GM18519 (cell line): ENCODE measurements around the gene AGAP6.
"Not testable (repeated sequence)": the region's sequence is repeated elsewhere in the genome, so short reads cannot be mapped to it uniquely, and the experiment has no call there.

Source experiments
- ATAC-seq: cut with Tn5 transposase; IDR thresholded peaks from one replicate; pipeline ENCODE4 v1.9.1; 2021; ENCODE audit warnings: mild to moderate bottlenecking, moderate library complexity; ENCODE audit not compliant: unreplicated experiment, low FRiP score

AGAP6 gene

DNA sequence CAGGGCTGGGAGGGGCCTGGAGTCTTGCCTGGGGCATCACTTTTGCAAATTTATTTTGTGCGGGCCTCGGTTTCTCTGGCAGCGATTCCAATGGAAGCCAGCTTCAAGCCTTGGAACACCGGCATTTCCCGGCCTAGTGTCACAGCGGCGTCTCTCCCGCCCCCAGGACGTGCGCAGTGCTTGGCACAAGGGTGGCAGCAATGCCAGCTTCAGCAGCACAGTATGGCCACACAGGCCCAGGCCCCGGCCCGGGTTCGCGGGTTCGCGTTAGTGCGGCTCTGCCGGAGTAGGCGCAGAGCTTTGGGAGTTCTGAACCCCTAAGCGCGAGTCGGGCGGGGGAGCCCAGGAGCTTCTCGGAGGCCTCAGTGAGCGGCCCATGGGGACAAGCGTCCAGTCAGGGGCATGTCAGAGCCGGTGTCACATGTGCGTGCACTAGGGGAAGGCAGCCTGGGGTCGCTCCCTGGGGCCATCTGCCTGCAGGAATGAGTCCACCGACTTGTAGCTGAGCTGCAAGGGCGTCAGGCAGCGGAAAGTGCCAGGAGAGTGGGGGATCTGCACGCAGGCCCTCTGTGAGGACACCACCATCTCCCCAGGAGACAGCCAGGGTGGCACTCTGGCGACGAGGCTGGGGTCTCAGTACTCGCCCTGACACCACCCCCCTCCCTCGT is 36.6 kb downstream of the AGAP6 start:
- ATAC-seq, result not testable (repeated sequence)

DNA sequence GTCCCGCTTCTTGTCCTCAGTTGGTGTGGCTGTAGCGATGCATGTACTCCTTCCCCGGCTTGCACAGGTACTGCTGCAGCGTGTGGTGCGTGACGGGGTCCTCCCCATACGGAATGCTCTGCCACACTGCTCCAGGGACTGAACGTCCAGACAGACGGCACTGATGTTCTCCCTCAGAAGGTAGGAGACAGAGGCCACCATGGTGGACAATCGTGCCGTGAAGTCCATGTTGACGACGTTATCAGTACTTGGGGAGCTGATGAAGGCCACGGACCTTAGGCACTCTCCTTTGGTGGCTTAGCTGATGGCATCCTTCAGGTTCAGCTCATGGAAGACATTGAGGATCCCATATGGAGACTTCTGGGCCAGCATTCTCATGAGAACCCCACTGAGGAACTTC is 37.4 kb downstream of the AGAP6 start:
- ATAC-seq, result no peak

DNA sequence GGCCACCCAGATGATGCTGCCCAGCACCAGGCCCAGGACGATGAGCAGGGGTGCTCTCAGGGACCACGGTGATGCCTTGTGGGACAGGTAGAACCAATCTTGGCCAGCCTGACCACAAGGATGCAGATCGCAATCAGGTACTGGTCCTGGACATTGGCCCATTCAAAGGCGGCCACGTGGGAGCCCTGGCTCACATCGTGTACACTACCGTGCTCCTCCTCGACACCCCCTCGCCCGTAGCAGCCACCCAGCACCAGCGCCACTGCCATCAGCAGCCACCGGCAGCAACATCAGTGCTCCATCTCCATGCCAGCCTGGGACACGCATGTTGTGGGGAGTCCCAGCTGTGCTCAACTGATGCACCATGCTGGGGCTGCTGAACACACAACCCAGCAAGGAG is 39.0 kb downstream of the AGAP6 start:
- ATAC-seq, result no peak

DNA sequence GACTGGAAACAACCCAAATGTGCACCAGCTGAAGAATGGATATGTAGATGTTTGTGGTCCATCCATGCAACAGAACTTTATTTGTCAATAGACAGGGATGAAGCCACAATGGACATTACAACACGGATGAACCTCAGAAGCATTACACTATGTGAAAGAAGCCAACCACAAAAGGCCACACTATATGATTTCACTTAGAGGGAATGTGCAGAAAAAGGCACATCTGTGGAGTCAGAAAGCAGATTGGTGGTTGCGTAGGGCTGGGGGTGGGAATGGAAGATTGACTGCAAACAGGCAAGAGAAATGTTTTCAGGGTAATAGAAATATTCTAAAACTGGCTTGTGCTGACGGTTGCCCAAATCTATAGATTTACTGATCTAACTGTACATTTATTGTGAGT is 45.3 kb downstream of the AGAP6 start:
- ATAC-seq, result no peak

DNA sequence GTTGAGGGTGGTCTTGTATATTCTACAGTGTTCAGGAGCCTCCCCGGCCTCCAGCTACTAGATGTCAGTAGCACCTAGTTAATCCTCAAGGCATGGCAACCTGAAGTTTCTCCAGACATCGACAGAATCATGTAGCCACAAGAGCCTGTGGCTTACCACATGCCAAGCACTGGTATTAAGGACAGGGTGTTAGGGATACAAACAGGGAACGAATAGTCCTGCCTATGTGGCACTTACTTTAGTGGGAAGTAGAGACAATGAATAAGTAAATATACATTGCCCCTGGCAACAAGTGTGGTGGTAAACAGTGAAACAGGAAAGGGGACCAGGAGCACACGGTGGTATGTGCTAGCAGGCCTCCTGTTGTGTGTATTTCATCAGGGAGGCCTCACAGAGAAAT is 47.1 kb downstream of the AGAP6 start:
- ATAC-seq, result not testable (repeated sequence)

DNA sequence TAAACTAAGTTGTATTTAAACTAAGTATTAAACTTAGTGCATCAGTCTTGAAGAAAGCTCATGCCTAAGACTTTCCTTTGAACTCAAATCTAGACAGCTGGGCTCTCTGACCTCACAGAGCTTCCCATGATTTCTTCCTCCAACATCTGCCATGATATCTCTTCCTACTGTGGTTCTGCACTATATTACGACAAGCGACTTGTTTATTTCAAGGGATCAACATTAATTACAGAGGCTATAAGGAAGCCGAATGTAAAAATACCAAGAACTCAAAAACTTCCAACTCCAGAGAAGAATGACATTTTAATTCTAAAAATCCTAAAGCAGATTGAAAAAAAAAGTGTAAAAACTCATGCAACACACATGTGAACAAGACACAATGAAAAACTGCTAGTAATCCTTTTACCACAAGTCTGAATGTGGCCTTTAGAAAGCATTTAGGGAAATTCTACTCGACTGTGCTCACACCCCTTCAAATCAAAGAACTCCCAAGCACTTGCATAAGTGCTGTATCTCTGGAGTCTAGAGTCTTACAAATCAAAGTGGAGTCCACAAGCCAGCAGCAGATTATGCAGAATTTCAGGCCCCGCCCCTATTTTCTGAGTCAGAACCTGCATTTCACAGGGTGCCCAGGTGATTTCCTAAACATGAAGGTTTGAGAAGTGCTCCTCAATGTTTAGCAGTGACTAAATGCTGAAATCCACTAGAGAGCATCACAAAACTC is 56.9 kb downstream of the AGAP6 start:
- no peak for ATAC-seq

DNA sequence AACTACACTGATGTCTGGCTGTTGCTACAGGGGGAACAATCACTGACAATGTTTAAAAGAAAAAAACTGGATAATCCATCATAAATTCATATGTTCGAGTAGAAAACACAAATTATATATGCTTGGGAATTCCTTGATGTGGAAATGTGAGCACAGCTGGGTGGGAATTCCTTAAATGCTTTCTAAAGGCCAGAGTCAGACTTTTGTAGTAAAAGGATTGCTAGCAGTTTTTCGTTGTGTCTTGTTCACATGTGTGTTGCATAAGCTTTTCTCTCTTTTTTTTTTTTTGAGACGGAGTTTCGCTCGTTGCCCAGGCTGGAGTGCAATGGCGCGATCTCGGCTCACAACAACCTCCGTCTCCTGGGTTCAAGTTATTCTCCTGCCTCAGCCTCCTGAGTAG is 58.3 kb downstream of the AGAP6 start:
- ATAC-seq, result not testable (repeated sequence)

DNA sequence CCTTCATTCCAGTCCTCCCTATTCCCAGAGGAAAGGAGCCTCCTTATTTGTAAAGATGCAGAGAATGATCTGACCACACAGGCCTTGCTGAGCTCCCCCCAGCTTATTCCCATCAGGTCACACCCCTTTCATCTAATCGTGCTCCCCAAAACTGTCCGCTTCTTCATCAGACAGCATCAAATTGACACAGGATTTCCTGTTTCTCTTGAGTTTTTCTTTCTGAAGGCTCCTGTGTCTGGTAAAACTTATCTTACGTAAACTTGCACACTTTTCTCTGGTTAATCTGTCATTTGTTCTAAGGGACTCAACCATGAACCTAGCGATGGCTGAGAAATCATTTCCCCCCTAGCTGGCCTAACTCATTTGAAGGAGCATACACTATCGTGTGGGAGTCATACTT is 59.4 kb downstream of the AGAP6 start:
- not testable (repeated sequence) for ATAC-seq

DNA sequence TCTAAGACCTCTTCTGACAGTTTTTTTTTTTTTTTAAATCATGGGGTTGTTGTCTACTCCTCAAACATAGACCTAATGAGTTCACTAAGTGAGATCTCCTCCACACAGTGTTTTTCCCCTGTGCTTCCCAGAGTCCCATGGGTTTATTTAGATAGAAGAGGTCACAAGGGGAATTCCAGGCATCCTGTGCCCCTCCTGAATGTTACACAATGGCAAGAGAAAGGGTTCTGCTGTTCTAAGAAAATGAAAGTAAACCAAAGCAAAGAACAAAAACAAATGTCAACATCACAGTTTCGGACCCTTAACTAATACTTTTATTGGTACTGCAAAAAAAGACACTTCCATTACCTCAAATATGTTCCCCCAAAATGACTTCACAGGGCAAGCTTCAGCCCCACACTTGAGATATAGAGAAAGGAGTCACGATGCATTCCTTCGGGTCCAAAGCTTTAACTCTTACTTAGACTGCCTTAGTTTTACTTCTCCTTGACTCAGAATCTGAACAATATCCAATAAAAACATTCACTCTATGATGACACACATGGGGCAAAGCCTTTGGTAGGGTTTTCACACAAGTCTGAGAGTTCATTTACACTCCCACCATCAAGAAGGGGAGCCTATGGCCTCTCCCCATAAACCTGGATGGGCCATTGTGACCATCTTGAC is 63.9 kb downstream of the AGAP6 start:
- ATAC-seq, result not testable (repeated sequence)

DNA sequence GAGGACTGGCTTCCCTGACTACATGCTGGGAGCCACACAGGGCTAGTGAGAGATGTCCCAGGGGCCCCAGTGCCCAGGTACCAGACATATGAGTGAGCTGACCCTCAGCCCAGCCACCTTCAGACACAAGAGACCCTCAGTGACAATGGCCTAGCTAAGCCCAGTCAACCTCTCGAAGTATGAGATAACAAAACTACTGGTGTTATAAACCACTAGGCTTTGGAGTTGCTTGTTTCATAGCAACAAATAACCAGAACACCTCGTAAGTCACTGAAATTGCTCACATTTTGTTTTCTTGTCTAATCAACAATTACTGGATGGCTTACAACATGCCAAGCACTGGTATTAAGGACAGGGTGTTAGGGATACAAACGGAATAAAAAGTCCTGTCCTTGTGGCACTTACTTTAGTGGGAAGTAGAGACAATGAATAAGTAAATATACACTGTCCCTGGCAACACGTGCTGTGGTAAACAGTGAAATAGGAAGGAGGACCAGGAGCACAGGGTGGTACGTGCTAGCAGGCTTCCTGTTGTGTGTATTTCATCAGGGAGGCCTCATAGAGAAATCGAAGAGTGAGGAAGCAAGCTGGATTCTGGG is 64.7 kb downstream of the AGAP6 start:
- not testable (repeated sequence) for ATAC-seq

DNA sequence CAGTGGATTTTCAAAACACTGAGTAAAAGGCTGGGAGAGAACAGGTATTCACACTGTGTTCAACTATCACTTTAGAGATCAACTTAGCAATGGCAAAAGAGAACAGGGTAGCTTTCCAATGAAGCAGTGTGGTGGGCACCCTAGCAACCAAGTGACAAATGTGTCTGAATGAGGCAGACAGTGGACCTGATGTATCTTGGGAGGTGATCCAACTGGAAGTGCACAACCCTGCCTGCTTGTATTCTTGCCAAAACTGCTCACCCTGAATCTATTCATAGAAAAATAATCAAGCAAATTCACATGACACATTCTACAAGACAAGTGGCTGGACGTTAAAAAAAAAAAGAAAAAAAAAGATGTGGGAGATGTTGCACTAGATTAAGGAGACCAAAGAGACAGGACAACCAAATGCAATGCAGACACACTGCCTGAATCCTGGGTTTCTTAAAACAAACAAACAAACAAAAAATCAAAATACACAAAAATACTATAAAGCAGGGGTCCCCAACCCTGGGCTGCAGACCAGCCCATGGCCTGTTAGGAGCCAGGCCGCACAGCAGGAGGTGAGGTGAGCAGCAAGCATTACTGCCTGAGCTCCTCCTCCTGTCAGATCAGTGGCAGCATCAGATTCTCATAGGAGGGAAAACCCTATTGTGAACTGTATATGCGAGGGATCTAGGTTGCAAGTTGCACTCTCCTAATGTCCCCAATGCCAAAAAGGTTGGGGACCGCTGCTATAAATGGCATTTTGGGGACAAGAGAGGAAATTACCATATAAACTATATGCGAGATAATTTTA is 67.5 kb downstream of the AGAP6 start:
- not testable (repeated sequence) for ATAC-seq

DNA sequence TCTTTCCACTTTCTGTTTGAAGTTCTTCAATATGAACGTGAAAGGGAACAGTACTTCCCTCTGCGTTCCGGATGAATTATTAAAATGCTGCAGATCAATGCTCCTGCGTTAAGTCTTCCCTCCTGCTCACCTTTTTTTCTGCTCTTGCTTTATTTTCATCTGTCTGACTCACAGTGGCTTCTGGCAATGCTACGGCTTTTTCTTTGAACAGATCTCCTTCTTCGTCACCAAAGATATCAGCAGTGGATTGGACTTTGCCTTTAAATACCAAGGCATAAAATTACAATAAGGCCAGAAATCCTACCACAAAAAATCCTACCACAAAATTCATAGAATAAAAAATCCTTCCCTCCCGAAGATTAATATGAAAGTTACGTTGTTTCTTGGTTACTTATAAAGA is 68.4 kb downstream of the AGAP6 start:
- ATAC-seq, result not testable (repeated sequence)

DNA sequence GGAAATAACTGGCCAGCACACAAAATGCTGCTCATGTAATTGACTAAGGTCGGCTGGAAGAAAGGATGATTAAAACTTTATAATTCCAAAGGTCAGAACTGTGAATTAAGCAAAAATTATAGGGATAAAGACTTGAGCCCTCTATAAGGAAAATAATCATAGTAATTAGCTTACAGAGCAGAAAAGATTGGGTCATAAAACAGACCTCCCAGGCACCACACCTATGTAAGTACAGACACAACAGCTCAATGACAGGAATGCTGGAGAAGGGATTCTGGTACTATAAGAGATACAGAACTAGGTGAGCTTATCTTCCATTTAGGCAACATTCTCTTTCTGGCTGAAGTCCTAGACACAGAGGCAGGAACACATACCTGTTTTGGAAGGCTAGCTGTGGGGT is 70.5 kb downstream of the AGAP6 start:
- not testable (repeated sequence) for ATAC-seq

DNA sequence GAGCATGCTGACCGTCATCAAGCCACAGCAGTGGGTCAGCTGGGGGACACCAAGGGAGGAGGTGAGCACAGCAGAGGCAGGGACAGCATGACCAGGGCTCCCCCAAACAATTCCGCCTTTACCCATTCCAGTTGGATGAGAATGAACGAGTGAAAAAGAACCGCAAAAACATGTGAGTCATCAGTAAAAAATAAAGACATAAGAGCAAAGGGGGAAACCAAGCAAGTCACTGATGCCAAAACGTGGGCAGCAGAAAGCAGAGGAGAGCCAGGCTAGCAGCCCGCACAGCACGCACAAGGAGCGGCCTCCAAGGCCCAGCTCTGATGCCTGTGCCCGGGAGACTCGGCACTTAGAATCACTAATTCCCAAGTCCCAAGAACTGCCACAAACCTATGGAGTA is 71.7 kb downstream of the AGAP6 start:
- not testable (repeated sequence) for ATAC-seq
